ENCODE results near the gene NEXN.
"Not testable (repeated sequence)": the region's sequence is repeated elsewhere in the genome, so short reads cannot be mapped to it uniquely, and the experiment has no call there.

The NEXN gene

GRCh38 chr1:77906019-77906545 is 17.7 kb downstream of the NEXN start:
- DNase-seq (ENCODE audit: low read depth, low spot score): no peak

- no peak for DNase-seq (ENCODE audit: low read depth, low spot score)
Measured at GRCh38 chr1:77906624-77907023, 18.2 kb downstream of the NEXN start.

- DNase-seq (ENCODE audit: low read depth, low spot score): no peak
Measured at GRCh38 chr1:77910116-77910515, 21.7 kb downstream of the NEXN start.

- DNase-seq (ENCODE audit: low read depth, low spot score): not testable (repeated sequence)
Measured at GRCh38 chr1:77918918-77919317, 30.5 kb downstream of the NEXN start.

- no peak for DNase-seq (ENCODE audit: low read depth, low spot score)
Measured at GRCh38 chr1:77925518-77925917, 37.1 kb downstream of the NEXN start.

DNA sequence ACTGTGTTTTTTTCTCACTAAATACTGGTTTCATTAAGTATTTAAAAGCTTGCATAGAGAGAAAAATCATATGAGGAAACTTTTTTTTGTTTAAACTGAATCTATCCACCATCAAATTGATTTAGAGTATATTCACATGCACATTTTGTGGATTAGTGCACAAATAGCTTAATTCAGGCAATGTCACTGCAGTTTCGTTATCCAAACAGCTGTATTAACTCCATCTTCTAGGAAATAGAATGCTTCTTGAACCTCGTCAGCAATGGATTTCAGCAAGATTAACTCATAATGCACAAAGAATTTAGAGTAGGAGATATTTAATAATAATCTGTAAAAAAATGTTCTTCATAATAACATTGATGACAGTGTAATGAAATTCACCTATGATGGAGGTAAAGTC is 37.5 kb downstream of the NEXN start:
- DNase-seq (ENCODE audit: low read depth, low spot score): no peak

DNA sequence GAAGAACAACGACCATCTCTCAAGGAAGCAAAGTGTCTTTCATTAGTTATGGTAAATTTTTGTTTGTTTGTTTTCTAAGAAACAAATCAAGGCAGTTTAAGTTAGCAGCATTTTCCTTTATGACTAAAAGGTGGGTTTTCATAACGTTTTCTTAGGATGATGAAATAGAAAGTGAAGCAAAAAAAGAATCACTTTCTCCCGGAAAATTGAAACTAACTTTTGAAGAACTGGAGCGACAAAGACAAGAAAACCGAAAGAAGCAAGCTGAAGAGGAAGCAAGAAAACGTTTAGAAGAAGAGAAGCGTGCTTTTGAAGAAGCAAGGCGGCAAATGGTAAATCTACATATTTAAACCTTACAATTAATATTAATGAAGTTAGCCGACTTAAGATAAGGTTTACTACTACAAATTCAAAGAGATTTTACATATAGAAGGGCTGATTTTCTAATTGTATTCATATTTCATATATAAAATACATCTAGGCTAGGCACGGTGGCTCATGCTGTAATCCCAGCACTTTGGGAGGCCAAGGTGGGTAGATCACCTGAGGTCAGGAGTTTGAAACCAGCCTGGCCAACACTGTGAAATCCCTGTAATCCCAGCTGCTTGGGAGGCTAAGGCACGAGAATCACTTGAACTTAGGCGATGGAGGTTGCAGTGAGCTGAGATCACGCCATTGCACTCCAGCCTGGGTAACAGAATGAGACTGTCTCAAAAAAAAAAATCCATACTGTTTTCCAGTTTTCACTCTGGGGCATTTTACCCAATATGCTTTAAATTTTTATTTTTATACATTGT is 38.3 kb downstream of the NEXN start:
- no peak for DNase-seq (ENCODE audit: low read depth, low spot score)

- no peak for DNase-seq (ENCODE audit: low read depth, low spot score)
Measured at GRCh38 chr1:77927414-77927813, 39.0 kb downstream of the NEXN start.

GRCh38 chr1:77929806-77930205 is 41.4 kb downstream of the NEXN start:
- DNase-seq (ENCODE audit: low read depth, low spot score): no peak

DNA sequence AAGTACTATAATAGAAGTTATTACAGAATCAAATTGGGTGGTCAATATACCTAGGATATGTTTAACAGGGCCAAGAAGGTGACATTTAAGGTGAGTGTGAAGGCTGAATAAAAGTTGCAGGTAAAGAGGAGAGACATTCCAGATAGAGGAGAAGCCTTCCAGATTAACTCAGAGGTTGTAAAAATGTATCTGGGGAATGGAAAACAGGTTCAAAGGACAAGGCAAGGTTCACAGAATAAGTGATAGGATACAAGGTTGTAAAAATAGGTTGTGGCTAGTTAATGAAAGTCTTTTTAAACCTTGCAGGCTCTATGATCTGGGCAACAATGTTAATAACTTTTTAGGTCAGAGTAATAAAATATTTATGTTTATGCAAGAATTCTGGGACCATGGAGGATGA is 50.2 kb downstream of the NEXN start:
- no peak for DNase-seq (ENCODE audit: low read depth, low spot score)

DNA sequence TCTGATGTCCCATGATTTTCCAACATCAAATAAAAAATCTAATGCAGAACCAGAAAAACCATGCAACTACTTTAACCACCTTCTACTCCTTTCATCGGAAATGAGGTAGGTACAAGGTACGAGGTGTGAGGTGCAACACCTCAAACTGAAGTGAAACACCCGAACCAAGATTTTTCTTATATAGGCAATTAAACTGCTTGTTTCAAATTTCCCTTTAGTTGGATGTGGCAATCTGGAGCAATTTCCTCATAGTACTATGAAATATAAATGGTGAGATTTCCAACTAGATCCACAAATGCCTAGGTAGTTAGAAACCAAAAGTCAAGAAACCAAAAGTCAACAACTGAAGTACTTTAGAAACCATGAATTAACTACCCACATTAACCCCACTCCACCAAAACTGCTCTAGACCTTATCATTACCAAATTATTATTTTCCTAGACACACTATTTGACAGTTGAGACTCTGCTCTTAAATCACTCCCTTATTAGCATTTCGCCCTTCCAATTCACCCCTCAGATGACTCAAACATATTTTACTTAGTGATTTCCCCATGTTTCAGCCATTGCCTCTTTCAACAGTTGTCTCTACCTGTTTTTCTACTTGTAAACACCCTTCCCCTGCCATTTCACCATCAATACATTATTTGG is 52.6 kb downstream of the NEXN start:
- no peak for DNase-seq (ENCODE audit: low read depth, low spot score)

DNA sequence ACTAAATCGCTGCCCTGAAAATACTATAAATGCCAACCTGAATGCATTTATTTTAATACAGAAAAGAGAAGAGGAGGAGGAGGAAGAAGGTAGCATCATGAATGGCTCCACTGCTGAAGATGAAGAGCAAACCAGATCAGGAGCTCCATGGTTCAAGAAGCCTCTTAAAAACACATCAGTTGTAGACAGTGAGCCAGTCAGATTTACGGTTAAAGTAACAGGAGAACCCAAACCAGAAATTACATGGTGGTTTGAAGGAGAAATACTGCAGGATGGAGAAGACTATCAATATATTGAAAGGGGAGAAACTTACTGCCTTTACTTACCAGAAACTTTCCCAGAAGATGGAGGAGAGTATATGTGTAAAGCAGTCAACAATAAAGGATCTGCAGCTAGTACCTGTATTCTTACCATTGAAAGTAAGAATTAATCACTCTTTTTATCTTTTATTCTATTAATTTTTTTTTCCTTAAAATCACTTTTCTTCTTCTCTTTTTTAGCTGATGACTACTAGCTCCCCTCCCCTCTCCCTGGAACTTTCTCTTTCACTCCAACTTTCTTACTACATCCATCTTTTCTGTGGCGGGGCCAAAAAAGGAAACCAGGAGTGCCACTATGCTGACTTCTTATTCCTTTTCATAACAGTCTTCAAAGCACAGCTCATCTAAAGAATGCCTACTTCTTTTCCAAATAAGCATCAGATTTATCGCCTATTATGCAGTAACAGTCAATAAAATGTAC is 54.1 kb downstream of the NEXN start:
- DNase-seq (ENCODE audit: low read depth, low spot score): no peak

GRCh38 chr1:77945345-77945744 is 56.9 kb downstream of the NEXN start:
- no peak for DNase-seq (ENCODE audit: low read depth, low spot score)

DNA sequence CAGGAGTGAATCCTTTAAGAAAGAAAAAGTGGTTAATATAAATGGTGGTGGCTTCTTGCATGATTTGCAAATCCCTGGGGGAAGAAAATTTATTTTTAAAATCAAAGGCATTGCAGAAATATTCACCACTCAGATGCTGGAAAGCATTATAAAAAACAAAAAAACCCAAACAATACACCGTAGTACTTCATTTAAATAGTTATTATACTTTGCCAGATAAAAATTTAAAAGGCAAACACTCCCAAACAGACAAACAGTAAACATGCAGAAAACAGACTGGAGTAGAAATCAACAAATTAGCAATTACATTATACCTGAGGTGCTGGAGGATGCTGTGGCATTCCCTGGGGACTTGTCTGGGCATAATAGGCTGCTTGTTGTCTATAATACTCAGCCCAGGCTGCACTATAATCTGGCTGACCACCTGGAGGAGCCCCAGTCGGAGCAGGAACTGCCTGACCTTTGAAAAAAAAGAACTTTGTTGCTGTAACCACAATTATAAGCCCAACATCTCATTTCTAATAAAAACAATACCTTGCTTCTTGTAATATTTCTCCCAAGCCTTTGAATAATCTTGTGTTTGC is 60.5 kb downstream of the NEXN start:
- DNase-seq (ENCODE audit: low read depth, low spot score): no peak

- no peak for DNase-seq (ENCODE audit: low read depth, low spot score)
Measured at GRCh38 chr1:77950873-77951272, 62.4 kb downstream of the NEXN start.

- no peak for DNase-seq (ENCODE audit: low read depth, low spot score)
Measured at GRCh38 chr1:77951328-77951727, 62.9 kb downstream of the NEXN start.

- DNase-seq (ENCODE audit: low read depth, low spot score): no peak
Measured at GRCh38 chr1:77953907-77954306, 65.5 kb downstream of the NEXN start.

GRCh38 chr1:77954521-77954920 is 66.1 kb downstream of the NEXN start:
- DNase-seq (ENCODE audit: low read depth, low spot score): no peak

DNA sequence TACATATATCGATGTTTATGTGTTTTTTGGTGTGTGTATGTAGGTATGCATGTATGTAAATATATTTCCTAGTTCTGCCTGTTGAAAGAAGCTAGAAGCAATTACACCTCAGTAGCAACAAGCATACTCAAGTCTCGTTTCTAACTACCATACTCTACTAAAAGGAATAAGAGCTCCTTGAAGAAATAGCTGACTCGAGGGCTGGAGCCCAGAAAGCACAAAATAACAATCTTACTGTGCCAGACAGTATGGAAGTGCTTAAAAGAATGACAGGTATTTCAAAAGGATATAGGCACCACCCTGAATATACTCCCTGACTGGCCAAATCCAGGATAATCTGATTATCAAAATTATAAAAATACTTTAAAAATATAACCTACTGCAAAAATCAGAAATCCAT is 67.3 kb downstream of the NEXN start:
- no peak for DNase-seq (ENCODE audit: low read depth, low spot score)

DNA sequence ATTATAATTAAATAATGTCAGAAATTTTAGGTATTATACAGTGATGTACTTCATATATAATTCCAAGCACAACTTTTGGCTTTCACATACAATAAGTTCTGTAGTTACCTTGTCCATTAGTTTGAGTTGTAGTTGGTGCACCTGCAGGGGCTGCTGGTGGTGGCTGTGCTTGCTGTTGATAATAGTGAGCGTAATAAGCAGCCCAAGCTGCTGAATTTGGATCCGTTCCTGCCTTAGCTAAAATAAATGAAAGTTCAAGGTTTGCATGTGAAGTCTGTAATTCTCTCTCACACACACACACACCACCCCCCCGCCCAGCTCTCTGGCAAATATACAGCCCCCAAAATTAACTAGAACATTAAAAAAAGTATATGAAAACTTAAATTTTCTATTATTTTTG is 68.0 kb downstream of the NEXN start:
- DNase-seq (ENCODE audit: low read depth, low spot score): no peak

DNA sequence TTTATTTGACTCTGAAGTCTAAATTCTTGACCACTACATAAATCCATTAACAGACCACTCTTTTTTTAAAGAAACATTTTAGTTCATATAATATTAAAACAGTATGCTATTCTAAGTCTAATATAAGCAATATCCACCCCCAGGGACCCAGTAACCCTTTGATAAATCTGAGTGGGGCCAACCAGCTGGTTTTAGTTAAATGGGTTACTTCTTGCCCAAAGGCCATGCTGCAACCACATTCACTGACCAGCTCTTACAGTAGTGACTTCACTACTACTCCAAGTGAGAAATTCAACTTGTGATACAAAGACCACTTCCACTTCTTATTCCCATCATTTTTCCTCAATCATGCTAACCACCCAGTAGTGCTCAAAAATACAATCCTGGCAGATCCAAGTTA is 70.0 kb downstream of the NEXN start:
- DNase-seq (ENCODE audit: low read depth, low spot score): no peak

GRCh38 chr1:77958850-77959249 is 70.4 kb downstream of the NEXN start:
- DNase-seq (ENCODE audit: low read depth, low spot score): no peak
